Stimulated activated CD4-positive, alpha-beta T cell treated with anti-CD3 and anti-CD28 coated beads, Interleukin-1b, Interleukin-23, amount 100 ng/mL, for 4 hours (primary cell): Measurements from ENCODE around the gene CLTCL1.

Experiments used
- DNase-seq, 2 donors: peaks; one replicate each; pipeline ENCODE4 v3.0.0-alpha.2; 2020; ENCODE audit warnings: low read depth in 2 of 2

Gene CLTCL1

GRCh38 chr22:19150482-19151328, 140.8 kb downstream of the CLTCL1 start:
- no peak for DNase-seq

GRCh38 chr22:19149991-19150390, 141.5 kb downstream of the CLTCL1 start, which contains the start of gene GSC2:
GSC2 (minus strand) TSS chr22:19150292; CDS start chr22:19150283, 9 bp downstream.
- no peak for DNase-seq

GRCh38 chr22:19149047-19149883, 142.3 kb downstream of the CLTCL1 start:
- DNase-seq: peak in 1 of 2 donors; percentile 28

GRCh38 chr22:19148417-19149046, 143.0 kb downstream of the CLTCL1 start:
- DNase-seq: no peak

GRCh38 chr22:19147195-19147780, 144.2 kb downstream of the CLTCL1 start:
- DNase-seq: no peak

- DNase-seq: no peak
Observed at GRCh38 chr22:19146215-19146968, 145.1 kb downstream of the CLTCL1 start.

- no peak for DNase-seq
Observed at GRCh38 chr22:19143967-19144400, 147.5 kb downstream of the CLTCL1 start.

- no peak for DNase-seq
Observed at GRCh38 chr22:19143212-19143611, 148.3 kb downstream of the CLTCL1 start.

- DNase-seq: no peak
Observed at GRCh38 chr22:19142394-19142793, 149.1 kb downstream of the CLTCL1 start.

- DNase-seq: no peak
Observed at GRCh38 chr22:19139974-19140373, 151.5 kb downstream of the CLTCL1 start.

GRCh38 chr22:19139001-19139356, 152.5 kb downstream of the CLTCL1 start:
- no peak for DNase-seq

- DNase-seq: no peak
Observed at GRCh38 chr22:19138217-19139000, 153.1 kb downstream of the CLTCL1 start.

GRCh38 chr22:19137384-19138216, 153.9 kb downstream of the CLTCL1 start:
- DNase-seq: no peak

- no peak for DNase-seq
Observed at GRCh38 chr22:19136915-19137314, 154.6 kb downstream of the CLTCL1 start.

GRCh38 chr22:19134874-19135273, 156.6 kb downstream of the CLTCL1 start:
- DNase-seq: no peak

- DNase-seq: no peak
Observed at GRCh38 chr22:19134176-19134831, 157.2 kb downstream of the CLTCL1 start.

GRCh38 chr22:19133561-19133960, 158.0 kb downstream of the CLTCL1 start:
- DNase-seq: no peak

- no peak for DNase-seq
Observed at GRCh38 chr22:19132693-19133400, 158.7 kb downstream of the CLTCL1 start.
